ENCODE measurements around the gene PIGC. TPM values are rescaled to one million over a fixed set of nuclear protein-coding genes. Genes with fewer than 3 reads are reported as not detected.
A peak's percentile ranks its signal among the peaks of the same experiment; 100 is the strongest.

PIGC gene
- 22.6 and 23.3 TPM in 2 replicates for total RNA-seq

DNA sequence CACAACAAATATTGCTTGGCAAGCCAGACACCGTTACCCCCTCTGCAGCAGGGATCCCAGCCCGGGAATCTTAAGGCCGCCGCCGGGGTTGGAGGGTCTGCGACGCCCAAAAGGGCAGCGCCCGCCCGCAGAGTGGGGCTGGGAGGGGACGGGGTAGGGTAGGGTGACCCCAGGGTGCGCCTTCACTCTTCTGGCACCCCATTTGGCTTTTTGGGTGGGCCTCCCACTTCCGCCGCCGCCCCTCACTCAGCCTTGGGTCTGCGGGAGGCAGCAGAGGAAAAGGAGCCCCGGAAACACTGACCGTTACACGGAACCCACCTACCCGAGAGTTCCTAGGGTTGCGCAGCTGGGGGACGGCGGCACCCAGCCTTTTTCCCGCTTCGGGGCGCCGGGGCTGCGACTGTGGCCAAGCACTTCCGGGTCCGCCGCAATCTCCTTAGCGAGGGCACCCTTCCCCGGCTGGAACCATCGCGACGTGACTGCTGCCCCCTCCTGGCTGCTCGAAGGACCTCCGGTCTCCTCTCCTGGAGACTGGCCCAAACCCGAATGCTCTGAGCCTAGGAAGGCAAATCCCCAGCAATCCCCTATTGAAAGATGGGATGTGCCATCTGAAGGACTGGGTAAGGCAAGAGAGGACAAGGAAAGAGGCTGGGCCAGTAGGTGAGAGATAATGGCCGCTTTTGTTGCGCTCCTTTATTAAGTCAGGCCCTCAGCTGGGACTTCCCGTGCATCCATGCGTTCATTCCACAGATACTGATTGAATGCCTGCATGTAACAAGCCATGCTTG, at the start of gene PIGC:
Gene PIGC, minus strand, starts transcription at position 404 of the 788 bp plus-strand sequence. CDS start 1,447 bp downstream, outside the sequence.
- Mint-ChIP-seq H3K4me3 (peak within 1 kb of the TSS; percentile 94), H3K9me3 (no peaks in the 10 kb centered on the region), H3K27me3 (ENCODE audit: insufficient read depth) (no peaks in the 10 kb centered on the region), H3K36me3 (ENCODE audit: low read depth) (peaks cover 26% of the 10 kb centered on the region), H3K27ac (peak within 1 kb of the TSS; percentile 86), H3K4me1 (ENCODE audit: low read depth) (peaks cover 33% of the 10 kb centered on the region)
- DNase-seq (ENCODE audit: low spot score): peak; percentile 85
- intact Hi-C loops (cut with micrococcal nuclease): loop anchor here (1.0 to 10.0 kb wide), 4 partner anchors 15 to 959 kb away; partner anchors contain the start of gene PRRC2C

DNA sequence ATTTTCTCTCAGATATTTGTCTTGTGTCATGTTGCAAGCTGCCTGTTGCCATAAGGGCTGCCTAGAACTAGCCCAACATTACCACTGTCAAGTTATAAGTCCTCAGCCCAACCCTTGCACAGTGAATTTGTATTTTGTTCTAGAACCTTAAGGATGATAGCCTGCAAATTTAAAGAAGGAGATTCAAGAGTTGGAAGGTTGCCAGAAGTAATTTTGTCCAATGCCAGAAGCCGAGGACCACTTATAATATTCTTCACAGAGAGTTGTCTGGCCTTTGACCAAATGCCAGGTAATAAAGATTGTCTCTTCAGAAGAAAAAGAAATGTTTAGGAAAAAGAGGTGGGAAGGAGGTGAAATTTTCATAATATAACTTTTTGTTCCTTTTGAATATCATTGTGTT, 48.6 kb upstream of the PIGC start:
- DNase-seq (ENCODE audit: low spot score): no peak
- Mint-ChIP-seq H3K27ac (no peak overlapping the region), H3K36me3 (ENCODE audit: low read depth) (no peaks in the 10 kb centered on the region), H3K9me3 (no peaks in the 10 kb centered on the region), H3K27me3 (ENCODE audit: insufficient read depth) (peaks cover 16% of the 10 kb centered on the region), H3K4me3 (no peak overlapping the region), H3K4me1 (ENCODE audit: low read depth) (peaks cover 6% of the 10 kb centered on the region)
- intact Hi-C loops (cut with micrococcal nuclease): no loop called here

DNA sequence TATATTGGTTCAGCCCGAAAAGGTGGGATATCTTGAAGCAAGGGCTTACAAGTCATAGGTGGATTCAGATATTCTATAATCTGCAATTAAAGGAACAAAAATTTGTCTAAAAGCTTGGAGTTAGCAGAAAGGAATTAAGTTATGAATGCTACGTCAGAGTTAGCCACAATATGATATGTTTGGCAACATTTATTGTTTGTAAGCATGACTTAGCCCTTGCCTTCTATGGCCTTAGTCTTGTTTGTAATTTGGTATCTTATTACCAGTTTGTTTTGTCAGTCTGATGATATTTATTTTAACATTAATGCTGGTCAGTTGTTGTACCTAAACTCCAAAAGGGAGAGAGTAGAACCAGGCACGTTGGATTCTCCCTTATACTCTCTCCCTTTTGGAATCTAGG, 46.0 kb upstream of the PIGC start:
- no peak overlapping the region for H3K27ac Mint-ChIP-seq
- intact Hi-C loops (cut with micrococcal nuclease): no loop called here
- no peaks in the 10 kb centered on the region for H3K36me3 Mint-ChIP-seq (ENCODE audit: low read depth)
- no peaks in the 10 kb centered on the region for H3K9me3 Mint-ChIP-seq
- no peak overlapping the region for H3K4me3 Mint-ChIP-seq
- H3K4me1 Mint-ChIP-seq (ENCODE audit: low read depth): peaks cover 9% of the 10 kb centered on the region
- H3K27me3 Mint-ChIP-seq (ENCODE audit: insufficient read depth): peaks cover 27% of the 10 kb centered on the region
- DNase-seq (ENCODE audit: low spot score): no peak

DNA sequence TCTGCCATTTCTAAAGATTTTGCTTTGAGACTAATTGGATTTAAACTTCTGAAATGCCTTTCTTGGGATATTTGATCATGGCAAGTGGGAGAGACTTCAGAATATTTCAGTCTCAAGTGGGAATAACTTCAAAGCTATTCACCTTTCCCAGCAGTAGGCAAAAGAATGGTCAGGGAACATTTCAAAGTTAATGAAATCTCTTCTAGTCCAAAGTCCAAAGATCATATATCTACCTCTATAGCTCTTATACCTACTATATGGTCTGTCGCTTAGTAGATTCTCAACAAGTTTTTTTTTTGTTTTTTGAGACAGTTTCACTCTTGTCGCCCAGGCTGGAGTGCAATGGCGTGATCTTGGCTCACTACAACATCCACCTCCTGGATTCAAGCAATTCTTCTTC, 44.5 kb upstream of the PIGC start:
- Mint-ChIP-seq H3K27ac (no peak overlapping the region), H3K9me3 (no peaks in the 10 kb centered on the region), H3K4me3 (no peak overlapping the region), H3K36me3 (ENCODE audit: low read depth) (no peaks in the 10 kb centered on the region), H3K4me1 (ENCODE audit: low read depth) (peaks cover 9% of the 10 kb centered on the region), H3K27me3 (ENCODE audit: insufficient read depth) (peaks cover 31% of the 10 kb centered on the region)
- intact Hi-C loops (cut with micrococcal nuclease): no loop called here
- DNase-seq (ENCODE audit: low spot score): no peak

DNA sequence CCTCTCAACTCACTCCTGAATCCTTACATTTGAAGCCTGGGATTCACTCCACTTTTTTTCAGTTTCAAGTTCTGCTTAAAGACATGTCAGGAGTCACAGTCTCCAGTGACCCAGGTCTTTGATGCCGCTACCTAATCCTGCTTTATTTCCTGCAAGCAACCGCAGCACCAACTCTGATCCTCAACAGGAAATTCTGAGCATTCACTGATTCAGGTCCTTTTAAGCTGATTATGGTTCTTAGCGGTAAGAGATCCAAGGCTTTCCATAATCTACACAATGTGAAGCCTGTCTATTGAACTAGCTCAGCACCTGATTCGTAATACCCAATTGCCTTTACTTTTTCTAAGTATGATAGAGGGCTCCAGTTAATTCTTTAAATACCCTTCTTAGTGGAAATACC, 43.7 kb upstream of the PIGC start:
- no peaks in the 10 kb centered on the region for H3K36me3 Mint-ChIP-seq (ENCODE audit: low read depth)
- DNase-seq (ENCODE audit: low spot score): no peak
- no peak overlapping the region for H3K27ac Mint-ChIP-seq
- H3K27me3 Mint-ChIP-seq (ENCODE audit: insufficient read depth): peaks cover 30% of the 10 kb centered on the region
- peaks cover 9% of the 10 kb centered on the region for H3K4me1 Mint-ChIP-seq (ENCODE audit: low read depth)
- H3K4me3 Mint-ChIP-seq: no peak overlapping the region
- H3K9me3 Mint-ChIP-seq: no peaks in the 10 kb centered on the region
- intact Hi-C loops (cut with micrococcal nuclease): no loop called here

DNA sequence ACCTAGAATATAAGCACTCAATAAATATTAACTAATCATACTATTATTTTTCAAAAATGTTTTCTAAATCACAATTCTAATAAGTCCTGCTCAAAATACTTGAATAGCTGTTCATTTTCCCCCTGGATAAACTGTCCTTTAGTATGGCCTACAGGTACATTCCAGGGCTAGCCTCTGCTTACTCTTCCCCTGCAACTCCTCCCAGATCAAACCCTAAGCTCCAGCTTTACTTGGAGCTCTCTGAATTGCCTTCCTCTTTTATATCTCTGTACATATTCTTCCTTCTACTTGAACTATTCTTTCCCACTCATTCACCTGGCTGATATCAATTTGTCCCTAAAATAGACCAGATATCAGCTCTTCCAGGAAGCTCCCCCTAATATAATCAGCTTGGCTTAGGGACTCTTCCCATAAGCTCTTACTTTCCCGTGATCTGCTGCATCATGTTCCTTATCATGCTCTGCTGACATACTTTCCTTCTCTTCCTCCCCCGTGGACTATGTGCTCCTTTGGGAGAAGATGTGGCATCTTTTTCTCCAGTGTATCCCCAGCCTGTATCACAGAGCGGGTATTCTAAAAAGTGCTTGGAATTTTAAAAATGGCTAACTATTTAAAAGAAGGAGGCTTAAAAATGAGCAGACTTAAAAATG, 43.1 kb upstream of the PIGC start:
- no peak for DNase-seq (ENCODE audit: low spot score)
- Mint-ChIP-seq H3K9me3 (no peaks in the 10 kb centered on the region), H3K36me3 (ENCODE audit: low read depth) (no peaks in the 10 kb centered on the region), H3K4me3 (no peak overlapping the region), H3K4me1 (ENCODE audit: low read depth) (peaks cover 9% of the 10 kb centered on the region), H3K27ac (no peak overlapping the region), H3K27me3 (ENCODE audit: insufficient read depth) (peaks cover 30% of the 10 kb centered on the region)
- intact Hi-C loops (cut with micrococcal nuclease): no loop called here

DNA sequence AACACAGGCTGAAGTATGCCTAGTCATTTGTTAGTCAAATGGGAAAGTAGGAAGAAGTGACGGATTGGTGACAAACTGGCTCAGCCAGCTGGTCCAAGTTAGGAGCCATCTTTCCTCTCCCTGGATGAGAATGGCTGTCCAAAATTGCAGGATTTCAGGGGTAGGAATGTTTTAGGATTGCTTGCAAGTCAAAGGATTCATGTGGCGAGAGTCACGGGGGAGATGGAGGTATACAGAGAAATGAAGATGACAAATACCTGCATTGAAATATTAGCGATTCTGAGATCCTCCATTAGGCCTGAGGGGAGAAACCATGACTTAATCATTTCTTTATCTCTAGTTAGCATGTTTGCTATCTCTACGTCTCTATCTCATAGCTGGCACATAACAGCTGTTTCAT, 41.8 kb upstream of the PIGC start:
- H3K36me3 Mint-ChIP-seq (ENCODE audit: low read depth): no peaks in the 10 kb centered on the region
- intact Hi-C loops (cut with micrococcal nuclease): no loop called here
- peaks cover 29% of the 10 kb centered on the region for H3K27me3 Mint-ChIP-seq (ENCODE audit: insufficient read depth)
- DNase-seq (ENCODE audit: low spot score): no peak
- H3K4me3 Mint-ChIP-seq: no peak overlapping the region
- H3K9me3 Mint-ChIP-seq: no peaks in the 10 kb centered on the region
- peaks cover 11% of the 10 kb centered on the region for H3K4me1 Mint-ChIP-seq (ENCODE audit: low read depth)
- H3K27ac Mint-ChIP-seq: no peak overlapping the region

DNA sequence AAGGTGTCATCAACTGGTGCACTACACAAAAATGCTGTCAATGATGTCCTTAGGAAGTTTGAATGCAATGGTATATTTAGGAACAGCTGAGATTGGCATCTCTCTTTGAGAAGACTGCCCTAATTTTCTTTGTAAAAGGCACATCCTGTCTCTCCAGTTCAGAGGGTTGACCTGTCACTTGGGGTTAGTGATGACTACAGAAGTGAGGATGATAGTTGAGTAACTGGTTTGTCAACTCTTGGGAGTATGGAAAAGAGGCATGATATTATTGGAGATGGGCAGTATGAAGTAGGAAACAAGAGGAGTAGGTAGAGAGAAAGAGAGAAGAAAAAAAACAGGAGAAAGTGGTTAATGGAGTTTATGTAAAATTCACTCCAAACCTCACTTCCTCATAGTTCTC, 40.4 kb upstream of the PIGC start:
- Mint-ChIP-seq H3K4me3 (no peak overlapping the region), H3K27me3 (ENCODE audit: insufficient read depth) (peaks cover 26% of the 10 kb centered on the region), H3K27ac (no peak overlapping the region), H3K4me1 (ENCODE audit: low read depth) (peaks cover 19% of the 10 kb centered on the region), H3K9me3 (no peaks in the 10 kb centered on the region), H3K36me3 (ENCODE audit: low read depth) (no peaks in the 10 kb centered on the region)
- intact Hi-C loops (cut with micrococcal nuclease): no loop called here
- DNase-seq (ENCODE audit: low spot score): no peak

DNA sequence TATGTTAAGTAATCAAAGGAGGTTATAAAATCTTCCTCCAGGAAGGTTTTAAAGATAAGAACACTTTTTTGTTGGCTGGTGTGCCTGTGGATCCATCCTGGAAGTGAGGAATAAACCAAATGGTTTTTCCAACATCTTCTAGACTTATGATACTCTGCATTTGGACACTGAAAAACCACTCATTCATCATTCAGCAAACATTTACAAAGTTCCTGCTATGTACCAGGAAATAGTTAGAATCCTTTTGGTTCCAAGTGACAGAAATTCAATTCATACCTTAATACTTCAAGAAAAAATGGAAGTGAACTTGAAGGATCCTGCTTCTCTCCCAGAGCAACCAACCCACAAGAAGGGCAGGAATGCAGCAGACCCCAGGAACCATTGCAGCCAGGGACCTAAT, 39.6 kb upstream of the PIGC start:
- DNase-seq (ENCODE audit: low spot score): no peak
- intact Hi-C loops (cut with micrococcal nuclease): no loop called here
- Mint-ChIP-seq H3K27ac (no peak overlapping the region), H3K4me3 (no peak overlapping the region), H3K4me1 (ENCODE audit: low read depth) (peaks cover 19% of the 10 kb centered on the region), H3K9me3 (no peaks in the 10 kb centered on the region), H3K27me3 (ENCODE audit: insufficient read depth) (peaks cover 20% of the 10 kb centered on the region), H3K36me3 (ENCODE audit: low read depth) (no peaks in the 10 kb centered on the region)

DNA sequence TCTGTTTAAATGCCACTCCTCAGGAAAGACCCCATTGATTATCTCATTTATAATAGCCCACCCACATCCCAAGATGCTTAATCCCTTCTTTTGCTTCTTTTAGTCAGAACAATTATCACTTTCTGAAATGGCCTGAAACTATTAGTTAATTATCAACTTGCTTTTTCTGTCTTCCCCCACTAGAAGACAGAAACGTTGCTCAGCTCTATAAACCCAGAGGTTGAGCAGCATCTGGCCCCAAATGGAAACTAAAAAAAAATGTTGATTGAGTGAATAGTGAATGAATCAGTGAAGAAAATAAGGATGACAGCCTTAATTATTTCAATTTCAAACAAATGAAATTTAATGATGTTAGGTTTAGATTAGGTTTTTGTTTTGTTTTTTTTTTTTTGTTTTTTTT, 38.2 kb upstream of the PIGC start:
- no peak overlapping the region for H3K27ac Mint-ChIP-seq
- no peak overlapping the region for H3K4me3 Mint-ChIP-seq
- no peaks in the 10 kb centered on the region for H3K9me3 Mint-ChIP-seq
- DNase-seq (ENCODE audit: low spot score): no peak
- peaks cover 9% of the 10 kb centered on the region for H3K4me1 Mint-ChIP-seq (ENCODE audit: low read depth)
- intact Hi-C loops (cut with micrococcal nuclease): no loop called here
- H3K36me3 Mint-ChIP-seq (ENCODE audit: low read depth): no peaks in the 10 kb centered on the region
- peaks cover 16% of the 10 kb centered on the region for H3K27me3 Mint-ChIP-seq (ENCODE audit: insufficient read depth)

DNA sequence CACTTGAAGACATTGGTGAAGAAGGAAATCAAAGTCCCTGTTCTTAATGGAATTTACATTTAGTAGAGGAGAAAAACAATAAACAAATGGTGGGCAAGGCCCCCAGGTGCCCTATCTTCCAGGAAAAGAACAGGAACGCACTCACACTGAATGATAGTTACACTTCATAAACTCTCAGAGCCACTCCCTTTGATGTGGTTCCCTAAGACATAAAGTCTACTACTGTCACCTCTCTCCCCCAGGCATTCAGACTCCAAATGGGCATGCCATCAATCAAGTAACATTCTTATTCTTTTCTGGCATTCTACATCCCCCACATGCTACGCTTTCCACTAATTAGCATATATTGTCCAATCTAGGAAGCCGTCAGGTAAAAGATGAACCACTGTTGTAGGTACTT, 36.6 kb upstream of the PIGC start:
- Mint-ChIP-seq H3K9me3 (no peaks in the 10 kb centered on the region), H3K4me1 (ENCODE audit: low read depth) (peaks cover 9% of the 10 kb centered on the region), H3K27ac (no peak overlapping the region), H3K4me3 (no peak overlapping the region), H3K36me3 (ENCODE audit: low read depth) (no peaks in the 10 kb centered on the region), H3K27me3 (ENCODE audit: insufficient read depth) (peaks cover 9% of the 10 kb centered on the region)
- intact Hi-C loops (cut with micrococcal nuclease): no loop called here
- no peak for DNase-seq (ENCODE audit: low spot score)

DNA sequence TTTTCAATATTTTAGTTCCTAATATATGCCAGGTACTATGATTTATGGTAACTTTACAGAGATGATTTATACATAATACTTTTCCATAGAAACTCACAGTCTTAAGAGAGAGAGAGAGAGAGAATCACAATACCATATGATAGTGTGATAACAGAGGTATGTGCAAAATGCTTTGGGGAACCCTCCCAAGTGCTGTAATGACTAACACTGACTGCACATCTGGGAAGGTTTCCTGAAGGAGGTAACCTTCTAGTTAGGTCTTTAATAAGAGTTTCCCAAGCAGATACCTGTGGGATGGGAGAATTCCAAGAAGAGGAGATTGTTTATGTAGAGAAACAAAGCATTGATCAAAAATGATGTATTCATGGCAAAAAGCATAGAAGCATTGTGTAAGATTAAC, 34.6 kb upstream of the PIGC start:
- H3K4me1 Mint-ChIP-seq (ENCODE audit: low read depth): peaks cover 9% of the 10 kb centered on the region
- no peaks in the 10 kb centered on the region for H3K36me3 Mint-ChIP-seq (ENCODE audit: low read depth)
- H3K4me3 Mint-ChIP-seq: no peak overlapping the region
- DNase-seq (ENCODE audit: low spot score): no peak
- intact Hi-C loops (cut with micrococcal nuclease): no loop called here
- H3K27me3 Mint-ChIP-seq (ENCODE audit: insufficient read depth): peaks cover 4% of the 10 kb centered on the region
- H3K27ac Mint-ChIP-seq: no peak overlapping the region
- no peaks in the 10 kb centered on the region for H3K9me3 Mint-ChIP-seq

DNA sequence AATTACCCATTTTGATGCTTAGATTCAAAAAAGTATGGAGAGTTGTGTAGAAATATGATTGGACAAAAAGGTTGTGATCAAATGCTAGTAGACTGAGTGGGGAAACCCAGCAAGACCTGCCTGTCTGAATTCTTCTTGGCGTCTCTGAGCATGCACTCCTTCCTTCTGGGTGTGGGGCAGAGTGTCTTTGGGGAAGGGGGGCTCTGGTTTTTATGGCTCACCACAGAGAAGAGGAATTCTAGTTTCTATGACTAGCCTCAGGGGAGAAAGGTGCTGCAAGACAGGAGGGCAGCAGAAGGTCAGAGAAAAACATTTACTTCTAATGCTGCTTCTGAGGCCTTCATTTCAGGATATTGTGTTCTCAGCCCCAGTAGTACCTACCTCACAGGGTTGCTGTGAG, 33.9 kb upstream of the PIGC start:
- Mint-ChIP-seq H3K27ac (no peak overlapping the region), H3K9me3 (no peaks in the 10 kb centered on the region), H3K4me1 (ENCODE audit: low read depth) (peaks cover 9% of the 10 kb centered on the region), H3K36me3 (ENCODE audit: low read depth) (no peaks in the 10 kb centered on the region), H3K27me3 (ENCODE audit: insufficient read depth) (peaks cover 3% of the 10 kb centered on the region), H3K4me3 (no peak overlapping the region)
- intact Hi-C loops (cut with micrococcal nuclease): no loop called here
- no peak for DNase-seq (ENCODE audit: low spot score)

All from activated T-helper 1 cell treated with anti-CD3 and anti-CD28 coated beads, Interleukin-12 subunit alpha, Interleukin-12 subunit beta, Interleukin-2, Interleukin-4 antibody, amounts not matched to agents 30 ng/mL and 10 ng/mL and 1 ng/mL, durations not matched to agents 14 hours and 24 hours and 36 hours (primary cell).